IgD-negative memory B cell (primary cell): ENCODE data around the gene CMPK1. TPM values are rescaled to one million over a fixed set of nuclear protein-coding genes. Genes with fewer than 3 reads are reported as not detected.
"Not testable (repeated sequence)": the region's sequence is repeated elsewhere in the genome, so short reads cannot be mapped to it uniquely, and the experiment has no call there.

Experiments
- H3K27ac Mint-ChIP-seq, 3 donors: one replicate each; pipeline ENCODE4 v1.8.0; 2020 to 2022; ENCODE audit warnings: mild to moderate bottlenecking in 3 of 3, mixed read lengths in 3 of 3, moderate library complexity in 1 of 3
- H3K27me3 Mint-ChIP-seq: one replicate; pipeline ENCODE4 v1.8.0; 2021; ENCODE audit warnings: mixed read lengths
- H3K36me3 Mint-ChIP-seq: one replicate; pipeline ENCODE4 v1.8.0; 2020; ENCODE audit warnings: mild to moderate bottlenecking, mixed read lengths
- H3K4me1 Mint-ChIP-seq, 3 donors: one replicate each; pipeline ENCODE4 v1.8.0; 2020 to 2022; ENCODE audit warnings: mixed read lengths in 3 of 3, mild to moderate bottlenecking in 1 of 3
- H3K4me3 Mint-ChIP-seq, 4 donors: one replicate each; pipeline ENCODE4 v1.8.0; 2020 to 2022; ENCODE audit warnings: mild to moderate bottlenecking in 4 of 4, mixed read lengths in 4 of 4, moderate library complexity in 3 of 4
- H3K9me3 Mint-ChIP-seq, 3 donors: one replicate each; pipeline ENCODE4 v1.8.0; 2020 to 2021; ENCODE audit warnings: mixed read lengths in 3 of 3, mild to moderate bottlenecking in 1 of 3
- polyA plus RNA-seq: library from polyadenylated mRNA; unstranded; fragments of 300-500 nt; fragmentation: Illumina TruSeq; gene quantifications from one replicate; pipeline ENCODE4 v1.2.3, GENCODE V29; 2021

CMPK1 gene
- 119 TPM for polyA plus RNA-seq

GRCh38 chr1:47333578-47333921 is at the start of gene CMPK1:
CMPK1 (plus strand) TSS chr1:47333790; CDS start chr1:47333946, 156 bp downstream.
- Mint-ChIP-seq H3K4me3 (peak within 1 kb of the TSS in 2 of 4 donors; percentile 95 to 98), H3K4me1 (peaks cover 11 to 14% (median 14%) of the 10 kb centered on the region in 3 donors), H3K27ac (peak within 1 kb of the TSS; percentile 86 to 93 (median 88)), H3K9me3 (no peaks in the 10 kb centered on the region), H3K36me3 (peaks cover 3% of the 10 kb centered on the region), H3K27me3 (no peaks in the 10 kb centered on the region)

- H3K4me1 Mint-ChIP-seq, H3K36me3 Mint-ChIP-seq, H3K9me3 Mint-ChIP-seq, H3K27me3 Mint-ChIP-seq: not testable (repeated sequence)
- Mint-ChIP-seq H3K27ac (peak overlapping the region in 2 of 3 donors; percentile 67 to 81), H3K4me3 (peak overlapping the region in 2 of 4 donors; percentile 83 to 86)
Observed at GRCh38 chr1:47288116-47288515, 45.5 kb upstream of the CMPK1 start.

- H3K36me3 Mint-ChIP-seq, H3K27me3 Mint-ChIP-seq, H3K4me3 Mint-ChIP-seq, H3K4me1 Mint-ChIP-seq, H3K27ac Mint-ChIP-seq, H3K9me3 Mint-ChIP-seq: not testable (repeated sequence)
Observed at GRCh38 chr1:47294863-47295262, 38.7 kb upstream of the CMPK1 start.

GRCh38 chr1:47295579-47295978 is 38.0 kb upstream of the CMPK1 start:
- Mint-ChIP-seq H3K27ac (no peak overlapping the region), H3K4me1 (peaks cover 0 to 1% (median 0%) of the 10 kb centered on the region in 3 donors), H3K36me3 (peaks cover 2% of the 10 kb centered on the region), H3K9me3 (no peaks in the 10 kb centered on the region), H3K27me3 (no peaks in the 10 kb centered on the region), H3K4me3 (no peak overlapping the region)

DNA sequence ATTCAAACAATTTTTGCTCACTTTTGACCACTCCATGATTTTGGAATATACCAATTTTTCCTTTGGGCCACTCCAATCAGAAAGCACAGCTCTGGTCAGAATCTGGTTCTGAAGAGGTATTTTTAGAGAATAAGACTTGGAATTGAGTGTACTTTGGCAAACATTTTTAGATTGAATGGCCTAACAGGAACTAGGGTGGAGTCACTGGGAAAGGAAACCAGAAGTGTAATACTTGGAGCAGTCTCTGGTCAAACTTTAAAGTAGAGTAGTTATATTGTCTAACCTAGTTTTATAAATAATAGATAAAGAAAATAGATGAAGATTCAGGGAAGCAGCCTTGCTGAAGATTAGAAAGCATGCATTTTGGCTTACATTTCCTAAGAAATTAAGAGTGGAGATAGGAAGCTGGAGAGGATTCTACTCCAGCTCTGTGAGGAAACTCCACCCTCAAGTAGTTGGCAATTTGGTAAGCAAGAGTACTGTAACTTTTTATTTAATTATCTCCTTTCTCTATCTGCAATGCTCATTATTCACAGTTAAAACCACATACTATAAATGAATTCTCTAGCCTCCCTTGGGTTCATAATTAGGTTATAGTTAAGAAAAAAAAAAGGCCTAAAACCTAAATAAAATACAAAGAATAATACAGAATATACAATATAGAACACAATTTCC is 35.4 kb upstream of the CMPK1 start:
- H3K27me3 Mint-ChIP-seq = no peaks in the 10 kb centered on the region
- no peak overlapping the region for H3K4me3 Mint-ChIP-seq
- H3K4me1 Mint-ChIP-seq = no peaks in the 10 kb centered on the region
- H3K36me3 Mint-ChIP-seq = peaks cover 8% of the 10 kb centered on the region
- no peaks in the 10 kb centered on the region for H3K9me3 Mint-ChIP-seq
- H3K27ac Mint-ChIP-seq = no peak overlapping the region

DNA sequence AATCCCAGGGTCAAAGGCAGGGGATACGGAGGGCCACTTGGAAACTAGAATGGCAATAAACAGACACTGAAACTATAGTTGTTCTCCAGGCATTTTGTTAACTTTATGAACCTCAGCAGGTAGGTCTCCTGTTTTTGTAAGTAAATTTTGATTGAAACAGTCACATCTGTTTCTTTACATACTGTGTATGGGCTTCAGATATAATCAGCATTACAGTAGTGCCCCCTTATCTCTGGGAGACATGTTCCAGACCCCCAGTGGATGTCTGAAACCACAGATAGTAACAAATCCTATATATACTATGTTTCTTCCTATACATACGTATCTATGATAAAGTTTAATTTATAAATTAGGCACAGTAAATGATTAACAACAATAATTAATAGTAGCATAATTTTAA is 31.1 kb upstream of the CMPK1 start:
- Mint-ChIP-seq H3K4me3 (no peak overlapping the region), H3K27me3 (no peaks in the 10 kb centered on the region), H3K27ac (no peak overlapping the region), H3K36me3 (peaks cover 8% of the 10 kb centered on the region), H3K4me1 (peaks cover 0 to 4% (median 0%) of the 10 kb centered on the region in 3 donors), H3K9me3 (no peaks in the 10 kb centered on the region)

- no peak overlapping the region for H3K4me3 Mint-ChIP-seq
- no peak overlapping the region for H3K27ac Mint-ChIP-seq
- no peaks in the 10 kb centered on the region for H3K27me3 Mint-ChIP-seq
- peaks cover 6 to 15% (median 9%) of the 10 kb centered on the region in 3 donors for H3K4me1 Mint-ChIP-seq
- no peaks in the 10 kb centered on the region for H3K9me3 Mint-ChIP-seq
- peaks cover 4% of the 10 kb centered on the region for H3K36me3 Mint-ChIP-seq
Observed at GRCh38 chr1:47309427-47309826, 24.2 kb upstream of the CMPK1 start.

DNA sequence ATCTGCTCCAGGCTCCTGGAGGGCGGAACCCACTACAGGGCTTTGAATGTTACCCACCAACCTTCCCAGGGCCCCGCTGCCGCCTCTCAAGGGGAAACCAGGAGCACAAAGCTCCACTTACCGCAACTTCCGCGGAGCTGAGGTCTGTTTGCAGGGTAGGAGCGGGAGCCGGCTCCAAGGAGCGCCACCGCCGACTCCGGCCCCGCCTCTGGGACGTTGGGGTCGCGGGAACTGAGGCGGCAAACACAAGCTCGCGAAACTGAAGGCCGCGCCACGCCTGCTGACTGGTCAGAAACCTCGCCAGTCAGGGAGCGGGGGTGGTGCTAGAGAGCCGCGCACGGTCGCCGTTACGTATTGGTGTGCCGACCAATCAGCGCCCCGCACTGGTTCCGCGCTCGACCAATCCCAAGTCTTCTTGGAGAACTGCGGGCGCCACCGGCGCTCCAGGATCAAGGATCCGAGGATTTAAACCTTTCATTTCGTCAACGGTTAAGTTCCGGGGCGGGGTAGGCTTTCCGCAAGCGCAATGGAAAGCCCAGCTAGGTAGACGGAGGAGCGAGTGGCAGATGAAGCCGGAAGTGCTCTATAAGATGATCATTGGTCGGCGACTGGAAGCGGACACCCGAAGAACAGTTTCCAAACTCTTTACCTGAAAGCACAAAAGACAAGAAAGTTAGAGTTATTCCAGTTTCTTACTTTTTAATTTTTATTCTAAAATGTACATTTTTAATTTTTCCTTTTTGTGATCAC is 19.5 kb upstream of the CMPK1 start, which contains the start of gene STIL:
TSS of gene STIL (minus strand) at position 233 of the 750 bp plus-strand sequence. CDS start 3,828 bp downstream, outside the sequence.
- H3K4me3 Mint-ChIP-seq = peak within 1 kb of the TSS; percentile 92 to 100 (median 96)
- no peaks in the 10 kb centered on the region for H3K9me3 Mint-ChIP-seq
- no peaks in the 10 kb centered on the region for H3K27me3 Mint-ChIP-seq
- H3K27ac Mint-ChIP-seq = peak within 1 kb of the TSS; percentile 86 to 100 (median 90)
- peaks cover 6 to 17% (median 8%) of the 10 kb centered on the region in 3 donors for H3K4me1 Mint-ChIP-seq
- peaks cover 4% of the 10 kb centered on the region for H3K36me3 Mint-ChIP-seq

- H3K4me1 Mint-ChIP-seq = peaks cover 5 to 12% (median 6%) of the 10 kb centered on the region in 3 donors
- peaks cover 3% of the 10 kb centered on the region for H3K36me3 Mint-ChIP-seq
- H3K27me3 Mint-ChIP-seq = no peaks in the 10 kb centered on the region
- no peak overlapping the region for H3K27ac Mint-ChIP-seq
- no peaks in the 10 kb centered on the region for H3K9me3 Mint-ChIP-seq
- H3K4me3 Mint-ChIP-seq = peak overlapping the region in 1 of 4 donors; percentile 52
Observed at GRCh38 chr1:47317841-47318240, 15.7 kb upstream of the CMPK1 start.

DNA sequence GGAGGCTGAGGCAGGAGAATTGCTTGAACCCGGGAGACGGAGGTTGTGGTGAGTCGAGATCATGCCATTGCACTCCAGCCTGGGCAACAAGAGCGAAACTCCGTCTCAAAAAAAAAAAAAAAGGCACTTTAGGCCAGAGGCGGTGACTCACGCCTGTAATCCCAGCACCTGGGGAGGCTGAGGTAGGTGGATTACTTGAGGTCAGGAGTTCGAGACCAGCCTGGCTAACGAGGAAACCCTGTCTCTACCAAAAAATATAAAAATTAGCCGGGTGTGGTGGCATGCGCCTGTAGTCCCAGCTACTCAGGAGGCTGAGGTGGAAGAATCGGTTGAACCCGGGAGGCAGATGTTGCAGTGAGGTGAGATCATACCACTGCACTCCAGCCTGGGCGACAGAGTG is 13.6 kb upstream of the CMPK1 start:
- not testable (repeated sequence) for H3K9me3 Mint-ChIP-seq, H3K27ac Mint-ChIP-seq, H3K4me3 Mint-ChIP-seq, H3K27me3 Mint-ChIP-seq, H3K36me3 Mint-ChIP-seq, H3K4me1 Mint-ChIP-seq

GRCh38 chr1:47323599-47324031 is 10.0 kb upstream of the CMPK1 start:
- Mint-ChIP-seq H3K27me3 (no peaks in the 10 kb centered on the region), H3K4me1 (no peaks in the 10 kb centered on the region), H3K36me3 (no peaks in the 10 kb centered on the region), H3K9me3 (no peaks in the 10 kb centered on the region), H3K4me3 (no peak overlapping the region), H3K27ac (no peak overlapping the region)

- Mint-ChIP-seq H3K27ac (no peak overlapping the region), H3K36me3 (peaks cover 3% of the 10 kb centered on the region), H3K27me3 (no peaks in the 10 kb centered on the region), H3K4me3 (no peak overlapping the region), H3K4me1 (no peaks in the 10 kb centered on the region), H3K9me3 (no peaks in the 10 kb centered on the region)
Observed at GRCh38 chr1:47324682-47325081, 8.9 kb upstream of the CMPK1 start.

- H3K4me1 Mint-ChIP-seq = no peaks in the 10 kb centered on the region
- H3K27ac Mint-ChIP-seq = no peak overlapping the region
- H3K9me3 Mint-ChIP-seq = no peaks in the 10 kb centered on the region
Observed at GRCh38 chr1:47325528-47325927, 8.1 kb upstream of the CMPK1 start.

GRCh38 chr1:47326271-47326670 is 7.3 kb upstream of the CMPK1 start:
- H3K36me3 Mint-ChIP-seq = peaks cover 3% of the 10 kb centered on the region
- no peaks in the 10 kb centered on the region for H3K4me1 Mint-ChIP-seq
- H3K4me3 Mint-ChIP-seq = no peak overlapping the region
- H3K9me3 Mint-ChIP-seq = no peaks in the 10 kb centered on the region
- no peak overlapping the region for H3K27ac Mint-ChIP-seq
- no peaks in the 10 kb centered on the region for H3K27me3 Mint-ChIP-seq

More at GRCh38 chr1:47325528-47325927, 8.1 kb upstream of the CMPK1 start:
- peaks cover 3% of the 10 kb centered on the region for H3K36me3 Mint-ChIP-seq
- no peak overlapping the region for H3K4me3 Mint-ChIP-seq
- no peaks in the 10 kb centered on the region for H3K27me3 Mint-ChIP-seq

- Mint-ChIP-seq H3K27me3 (no peaks in the 10 kb centered on the region), H3K9me3 (no peaks in the 10 kb centered on the region), H3K4me1 (no peaks in the 10 kb centered on the region), H3K4me3 (peak overlapping the region in 1 of 4 donors; percentile 50), H3K27ac (no peak overlapping the region), H3K36me3 (peaks cover 3% of the 10 kb centered on the region)
Observed at GRCh38 chr1:47328992-47329391, 4.6 kb upstream of the CMPK1 start.

DNA sequence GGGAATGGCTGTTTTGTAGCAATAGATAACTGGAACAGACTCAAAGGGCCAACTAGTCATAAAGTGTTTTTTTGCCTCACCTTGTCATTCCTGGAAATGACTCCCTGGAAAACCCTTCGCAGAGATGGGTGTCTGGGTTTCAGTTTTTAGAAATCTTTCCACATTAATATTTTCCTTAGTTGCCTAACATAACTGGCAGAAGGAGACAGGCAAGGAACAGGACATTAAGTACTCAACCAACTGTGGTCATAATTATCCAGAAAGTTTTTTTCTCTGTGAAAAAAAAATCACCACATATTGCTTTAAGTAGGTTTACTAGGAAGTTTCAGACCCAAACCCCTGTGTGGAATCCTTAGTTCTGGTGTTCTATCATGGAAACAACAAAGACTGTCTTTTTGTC is 3.4 kb upstream of the CMPK1 start:
- peak overlapping the region in 1 of 4 donors; percentile 25 for H3K4me3 Mint-ChIP-seq
- H3K36me3 Mint-ChIP-seq = peaks cover 3% of the 10 kb centered on the region
- H3K27me3 Mint-ChIP-seq = no peaks in the 10 kb centered on the region
- H3K4me1 Mint-ChIP-seq = peaks cover 5 to 9% (median 5%) of the 10 kb centered on the region in 3 donors
- H3K27ac Mint-ChIP-seq = no peak overlapping the region
- no peaks in the 10 kb centered on the region for H3K9me3 Mint-ChIP-seq
